ENCODE data around the gene TK2.

The TK2 gene

GRCh38 chr16:66544016-66544757, 5.7 kb downstream of the TK2 start:
- peak; percentile 36 for DNase-seq (ENCODE audit: low spot score)

- DNase-seq (ENCODE audit: low spot score), result no peak
These were observed 6.4 kb downstream of the TK2 start for GRCh38 chr16:66543541-66543940.

GRCh38 chr16:66542396-66542795, 7.5 kb downstream of the TK2 start:
- DNase-seq (ENCODE audit: low spot score), result no peak

- no peak for DNase-seq (ENCODE audit: low spot score)
These were observed 8.2 kb downstream of the TK2 start for GRCh38 chr16:66541388-66542355.

- DNase-seq (ENCODE audit: low spot score), result no peak
These were observed 10.1 kb downstream of the TK2 start for GRCh38 chr16:66539623-66540469.

- no peak for DNase-seq (ENCODE audit: low spot score)
These were observed 11.0 kb downstream of the TK2 start for GRCh38 chr16:66538910-66539309.

- DNase-seq (ENCODE audit: low spot score), result no peak
These were observed 12.7 kb downstream of the TK2 start for GRCh38 chr16:66537236-66537635.

- no peak for DNase-seq (ENCODE audit: low spot score)
These were observed 13.4 kb downstream of the TK2 start for GRCh38 chr16:66536525-66536924.

GRCh38 chr16:66534376-66534799, 15.5 kb downstream of the TK2 start:
- DNase-seq (ENCODE audit: low spot score), result no peak

- DNase-seq (ENCODE audit: low spot score), result no peak
These were observed 20.4 kb downstream of the TK2 start for GRCh38 chr16:66529475-66529874.

GRCh38 chr16:66528294-66528693, 21.6 kb downstream of the TK2 start:
- no peak for DNase-seq (ENCODE audit: low spot score)

- DNase-seq (ENCODE audit: low spot score), result no peak
These were observed 24.3 kb downstream of the TK2 start for GRCh38 chr16:66525396-66526180.

GRCh38 chr16:66524601-66525164, 25.2 kb downstream of the TK2 start:
- peak; percentile 87 for DNase-seq (ENCODE audit: low spot score)

- no peak for DNase-seq (ENCODE audit: low spot score)
These were observed 26.0 kb downstream of the TK2 start for GRCh38 chr16:66523861-66524354.

- no peak for DNase-seq (ENCODE audit: low spot score)
These were observed 26.9 kb downstream of the TK2 start for GRCh38 chr16:66522816-66523590.

GRCh38 chr16:66521951-66522771, 27.8 kb downstream of the TK2 start:
- peak; percentile 62 for DNase-seq (ENCODE audit: low spot score)

GRCh38 chr16:66521252-66521713, 28.6 kb downstream of the TK2 start:
- DNase-seq (ENCODE audit: low spot score), result no peak

- DNase-seq (ENCODE audit: low spot score), result peak; percentile 70
These were observed 29.3 kb downstream of the TK2 start for GRCh38 chr16:66520406-66521170.
